NCI-H2171 (cell line): ENCODE measurements around the gene CAMK2B.

ENCODE experiments used
- DNase-seq: peaks from one replicate; lab custom pipeline; 2025; lab: John Stamatoyannopoulos, UW

CAMK2B gene

GRCh38 chr7:44325201-44325671, at the start of gene CAMK2B:
TSS of gene CAMK2B (minus strand) at chr7:44325594. CDS start at chr7:44325421, 173 bp downstream.
- peak; percentile 18 for DNase-seq

- no peak for DNase-seq
Observed at GRCh38 chr7:44374007-44374763, 48.8 kb upstream of the CAMK2B start.

- DNase-seq: no peak
Observed at GRCh38 chr7:44373418-44373740, 48.0 kb upstream of the CAMK2B start.

- no peak for DNase-seq
Observed at GRCh38 chr7:44372560-44373417, 47.4 kb upstream of the CAMK2B start.

GRCh38 chr7:44368885-44369284, 43.5 kb upstream of the CAMK2B start:
- no peak for DNase-seq

- no peak for DNase-seq
Observed at GRCh38 chr7:44368455-44368854, 43.1 kb upstream of the CAMK2B start.

- DNase-seq: no peak
Observed at GRCh38 chr7:44367475-44368043, 42.2 kb upstream of the CAMK2B start.

- DNase-seq: no peak
Observed at GRCh38 chr7:44366986-44367385, 41.6 kb upstream of the CAMK2B start.

- no peak for DNase-seq
Observed at GRCh38 chr7:44353668-44354067, 28.3 kb upstream of the CAMK2B start.

GRCh38 chr7:44348851-44349781, 23.7 kb upstream of the CAMK2B start:
- DNase-seq: no peak

- DNase-seq: no peak
Observed at GRCh38 chr7:44348300-44348699, 22.9 kb upstream of the CAMK2B start.

GRCh38 chr7:44347546-44348114, 22.2 kb upstream of the CAMK2B start:
- DNase-seq: no peak

- DNase-seq: no peak
Observed at GRCh38 chr7:44346063-44346462, 20.7 kb upstream of the CAMK2B start.

GRCh38 chr7:44341401-44341800, 16.0 kb upstream of the CAMK2B start:
- DNase-seq: no peak

GRCh38 chr7:44338600-44338999, 13.2 kb upstream of the CAMK2B start:
- no peak for DNase-seq

- DNase-seq: no peak
Observed at GRCh38 chr7:44336491-44336890, 11.1 kb upstream of the CAMK2B start.

GRCh38 chr7:44335184-44335583, 9.8 kb upstream of the CAMK2B start:
- no peak for DNase-seq

- DNase-seq: no peak
Observed at GRCh38 chr7:44334734-44335097, 9.3 kb upstream of the CAMK2B start.

- DNase-seq: no peak
Observed at GRCh38 chr7:44333911-44334733, 8.7 kb upstream of the CAMK2B start.

- DNase-seq: no peak
Observed at GRCh38 chr7:44331682-44332081, 6.3 kb upstream of the CAMK2B start.

GRCh38 chr7:44330331-44330730, 4.9 kb upstream of the CAMK2B start:
- no peak for DNase-seq
